HepG2 (cell line): ENCODE measurements around the gene SALL4. TPM values are rescaled to one million over a fixed set of nuclear protein-coding genes. Genes with fewer than 3 reads are reported as not detected.

ENCODE experiments used
- ARHGAP35 ChIP-seq: sonication (generic); formaldehyde crosslinking; IDR thresholded peaks from 2 replicates; pipeline ENCODE4 v1.9.0; 2022; ENCODE audit warnings: mild to moderate bottlenecking, inconsistent platforms, moderate library complexity, missing genetic modification reagents, borderline replicate concordance
- FOXO1 ChIP-seq: sonication (generic); formaldehyde crosslinking; IDR thresholded peaks from 2 replicates; pipeline ENCODE4 v1.4.0; 2020; ENCODE audit warnings: missing genetic modification reagents
- HNRNPK ChIP-seq: fragments of 200-400 bp; formaldehyde crosslinking; IDR thresholded peaks from 2 replicates; pipeline ENCODE4 v1.6.1; 2018; ENCODE audit warnings: low read length, low read depth, moderate library complexity, mild to moderate bottlenecking; ENCODE audit not compliant: poor library complexity, severe bottlenecking
- HNRNPLL ChIP-seq: fragments of 200-400 bp; formaldehyde crosslinking; IDR thresholded peaks from 2 replicates; pipeline ENCODE4 v1.6.1; 2017; ENCODE audit warnings: mild to moderate bottlenecking, low read depth, low read length; ENCODE audit not compliant: poor library complexity, severe bottlenecking
- KDM2A ChIP-seq: sonication (generic); formaldehyde crosslinking; IDR thresholded peaks from 2 replicates; pipeline ENCODE4 v1.4.0; 2020; ENCODE audit warnings: low read depth, missing genetic modification reagents, borderline replicate concordance
- KLF9 ChIP-seq: IDR thresholded peaks from 2 replicates; pipeline ENCODE4 v1.6.1; 2016; ENCODE audit warnings: low read depth
- MTERF4 ChIP-seq: sonication (generic); formaldehyde crosslinking; IDR thresholded peaks from 2 replicates; pipeline ENCODE4 v1.8.0; 2023; ENCODE audit warnings: mild to moderate bottlenecking, missing genetic modification reagents
- NPAS2 ChIP-seq: sonication (generic); formaldehyde crosslinking; IDR thresholded peaks from 2 replicates; pipeline ENCODE4 v1.8.0; 2022; ENCODE audit warnings: mild to moderate bottlenecking, missing genetic modification reagents, borderline replicate concordance
- NR2C2 ChIP-seq: sonication (generic); formaldehyde crosslinking; IDR thresholded peaks from 2 replicates; pipeline ENCODE4 v1.4.0; 2020; ENCODE audit warnings: missing genetic modification reagents, mild to moderate bottlenecking, moderate library complexity, borderline replicate concordance
- SMAD9 ChIP-seq: sonication (generic); formaldehyde crosslinking; IDR thresholded peaks from 2 replicates; pipeline ENCODE4 v1.5.1; 2020; ENCODE audit warnings: mild to moderate bottlenecking, missing genetic modification reagents
- TOE1 ChIP-seq: sonication (generic); formaldehyde crosslinking; IDR thresholded peaks from 2 replicates; pipeline ENCODE4 v1.4.0; 2020; ENCODE audit warnings: mild to moderate bottlenecking, missing genetic modification reagents
- ZNF432 ChIP-seq: sonication (generic); formaldehyde crosslinking; IDR thresholded peaks from 2 replicates; pipeline ENCODE4 v1.5.0; 2020; ENCODE audit warnings: missing genetic modification reagents, mild to moderate bottlenecking, borderline replicate concordance
- ZNF577 ChIP-seq: sonication (generic); formaldehyde crosslinking; IDR thresholded peaks from 2 replicates; pipeline ENCODE4 v1.4.0; 2020; ENCODE audit warnings: mild to moderate bottlenecking, low read depth, missing genetic modification reagents, borderline replicate concordance
- ZNF703 ChIP-seq: sonication (generic); formaldehyde crosslinking; IDR thresholded peaks from 2 replicates; pipeline ENCODE4 v1.5.1; 2020; ENCODE audit warnings: missing genetic modification reagents, mild to moderate bottlenecking, moderate library complexity, borderline replicate concordance
- ZNF709 ChIP-seq: sonication (generic); formaldehyde crosslinking; IDR thresholded peaks from 2 replicates; pipeline ENCODE4 v1.5.0; 2020; ENCODE audit warnings: mild to moderate bottlenecking, missing genetic modification reagents
- ZNF749 ChIP-seq: sonication (generic); formaldehyde crosslinking; IDR thresholded peaks from 2 replicates; pipeline ENCODE4 v1.8.0; 2022; ENCODE audit warnings: mild to moderate bottlenecking, missing genetic modification reagents, moderate library complexity, borderline replicate concordance
- ZNF770 ChIP-seq: sonication (generic); formaldehyde crosslinking; IDR thresholded peaks from 2 replicates; pipeline ENCODE4 v1.5.0; 2020; ENCODE audit warnings: mild to moderate bottlenecking, missing genetic modification reagents
- ZNF800 ChIP-seq: sonication (generic); formaldehyde crosslinking; IDR thresholded peaks from 2 replicates; pipeline ENCODE4 v1.4.0; 2020; ENCODE audit warnings: missing genetic modification reagents
- polyA plus RNA-seq, 8 experiments: library from polyadenylated mRNA; depleted of rRNA in 3 of 8; stranded (reverse) in 7 of 8; unstranded in 1 of 8; fragments of >200 nt; fragmentation: Illumina TruSeq in 4 of 8; extraction: Trizol in 4 of 8; gene quantifications; 2 replicates each; pipeline versions ENCODE4 v1.2.1 to v1.2.3, GENCODE V29; 2011 to 2016; ENCODE audit warnings: low read depth in 4 of 8, missing spikeins in 1 of 8, mixed read lengths in 1 of 8; ENCODE audit not compliant: insufficient read depth in 1 of 8
- total RNA-seq, 5 experiments: library from RNA; depleted of rRNA; stranded (reverse); fragments of >200 nt; fragmentation: Illumina TruSeq; extraction: Trizol; gene quantifications; 2 replicates each; pipeline ENCODE4 v1.2.3, GENCODE V29; 2016; ENCODE audit warnings: low read depth in 1 of 5
- TF ChIP-seq, protein P1 (sequence below): sonication (generic); formaldehyde crosslinking; IDR thresholded peaks from 2 replicates; pipeline ENCODE4 v1.5.0; 2020; ENCODE audit warnings: mild to moderate bottlenecking, missing genetic modification reagents
- TF ChIP-seq, protein P2 (sequence below): sonication (generic); formaldehyde crosslinking; IDR thresholded peaks from 2 replicates; pipeline ENCODE4 v1.4.0; 2020; ENCODE audit warnings: missing genetic modification reagents

SALL4 gene
- total and polyA plus RNA-seq, 2 of the 13 experiments (the other 11 are each of a cell fraction or from before 2014, with no cell fraction given), result 0.33 to 1.8 TPM

DNA sequence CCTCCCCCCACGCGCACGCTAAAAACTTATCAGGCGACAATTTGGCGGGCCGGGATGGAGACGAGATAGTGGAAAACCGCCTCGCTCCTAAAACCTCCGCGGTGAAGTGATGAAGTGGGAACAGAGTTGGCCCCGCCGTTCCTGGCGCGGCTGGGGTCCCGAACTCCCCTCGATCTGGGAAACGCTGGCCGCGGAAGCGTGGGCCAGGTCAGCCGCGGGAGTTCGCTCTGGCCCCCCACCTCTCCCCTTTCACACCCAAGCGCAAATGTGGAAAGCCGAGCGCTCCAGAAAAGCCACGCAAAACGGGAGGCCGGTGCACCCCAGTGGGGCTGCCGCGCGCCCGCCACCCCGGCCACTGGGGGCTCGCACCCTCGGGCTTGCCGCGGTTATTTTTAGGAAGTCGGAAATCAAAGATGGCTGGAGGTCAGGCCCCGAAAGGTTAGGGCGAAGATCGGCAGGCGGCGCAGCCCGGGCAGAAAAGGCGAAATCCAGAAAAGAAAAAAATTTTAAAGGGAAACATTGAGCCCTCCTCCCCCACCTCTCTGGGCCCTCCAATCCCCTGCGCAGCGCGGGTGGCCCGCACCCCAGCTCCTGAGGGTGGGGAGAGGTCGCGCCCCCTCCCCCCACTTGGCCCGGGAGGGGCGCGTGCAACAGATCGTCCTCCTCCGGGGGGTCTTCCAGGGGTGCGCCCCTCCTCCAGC, 1.0 kb downstream of the SALL4 start (continued):
- TF ChIP-seq ZNF800 (CRISPR knock-in tag) (0 out of 2 replicates have a peak, but pooled peaks have one; percentile 26), SMAD9 (no peak), NPAS2 (no peak), KDM2A (no peak), ZNF749 (CRISPR knock-in tag) (no peak), HNRNPK (no peak), HNRNPLL (peak; percentile 59), NR2C2 (CRISPR knock-in tag) (no peak), ZNF577 (no peak), FOXO1 (0 out of 2 replicates have a peak, but pooled peaks have one; percentile 8), ZNF703 (CRISPR knock-in tag) (no peak; the same call in 1 of the 2 replicates), ZNF432 (CRISPR knock-in tag) (no peak), MTERF4 (peak; percentile 80; the same call in 1 of the 2 replicates), ZNF709 (CRISPR knock-in tag) (peak; percentile 62), KLF9 (no peak), ARHGAP35 (CRISPR knock-in tag) (0 out of 2 replicates have a peak, but pooled peaks have one; percentile 35), ZNF770 (CRISPR knock-in tag) (no peak), TOE1 (CRISPR knock-in tag) (no peak)
- TF ChIP-seq, protein P1, sequence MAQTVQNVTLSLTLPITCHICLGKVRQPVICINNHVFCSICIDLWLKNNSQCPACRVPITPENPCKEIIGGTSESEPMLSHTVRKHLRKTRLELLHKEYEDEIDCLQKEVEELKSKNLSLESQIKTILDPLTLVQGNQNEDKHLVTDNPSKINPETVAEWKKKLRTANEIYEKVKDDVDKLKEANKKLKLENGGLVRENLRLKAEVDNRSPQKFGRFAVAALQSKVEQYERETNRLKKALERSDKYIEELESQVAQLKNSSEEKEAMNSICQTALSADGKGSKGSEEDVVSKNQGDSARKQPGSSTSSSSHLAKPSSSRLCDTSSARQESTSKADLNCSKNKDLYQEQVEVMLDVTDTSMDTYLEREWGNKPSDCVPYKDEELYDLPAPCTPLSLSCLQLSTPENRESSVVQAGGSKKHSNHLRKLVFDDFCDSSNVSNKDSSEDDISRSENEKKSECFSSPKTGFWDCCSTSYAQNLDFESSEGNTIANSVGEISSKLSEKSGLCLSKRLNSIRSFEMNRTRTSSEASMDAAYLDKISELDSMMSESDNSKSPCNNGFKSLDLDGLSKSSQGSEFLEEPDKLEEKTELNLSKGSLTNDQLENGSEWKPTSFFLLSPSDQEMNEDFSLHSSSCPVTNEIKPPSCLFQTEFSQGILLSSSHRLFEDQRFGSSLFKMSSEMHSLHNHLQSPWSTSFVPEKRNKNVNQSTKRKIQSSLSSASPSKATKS (CRISPR knock-in tag), result no peak
- TF ChIP-seq, protein P2, sequence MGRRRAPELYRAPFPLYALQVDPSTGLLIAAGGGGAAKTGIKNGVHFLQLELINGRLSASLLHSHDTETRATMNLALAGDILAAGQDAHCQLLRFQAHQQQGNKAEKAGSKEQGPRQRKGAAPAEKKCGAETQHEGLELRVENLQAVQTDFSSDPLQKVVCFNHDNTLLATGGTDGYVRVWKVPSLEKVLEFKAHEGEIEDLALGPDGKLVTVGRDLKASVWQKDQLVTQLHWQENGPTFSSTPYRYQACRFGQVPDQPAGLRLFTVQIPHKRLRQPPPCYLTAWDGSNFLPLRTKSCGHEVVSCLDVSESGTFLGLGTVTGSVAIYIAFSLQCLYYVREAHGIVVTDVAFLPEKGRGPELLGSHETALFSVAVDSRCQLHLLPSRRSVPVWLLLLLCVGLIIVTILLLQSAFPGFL, result no peak
